HEK293 (cell line): ENCODE results near the gene PPP1R9B.

Experiments used
- GLIS1 ChIP-seq: fragments of 450-650 bp; formaldehyde crosslinking; IDR thresholded peaks from 2 replicates; pipeline ENCODE4 v1.5.1; 2016; ENCODE audit warnings: missing biosample characterization, missing genetic modification characterization
- IKZF3 ChIP-seq: fragments of 450-650 bp; IDR thresholded peaks from 2 replicates; pipeline ENCODE4 v1.5.0; 2018; ENCODE audit warnings: missing biosample characterization, mild to moderate bottlenecking, missing genetic modification characterization, moderate library complexity
- KLF1 ChIP-seq: fragments of 450-650 bp; formaldehyde crosslinking; IDR thresholded peaks from 2 replicates; pipeline ENCODE4 v1.5.1; 2016; ENCODE audit warnings: missing biosample characterization, missing genetic modification characterization
- KLF10 ChIP-seq: fragments of 450-650 bp; IDR thresholded peaks from 2 replicates; pipeline ENCODE4 v1.5.1; 2018; ENCODE audit warnings: missing biosample characterization, mild to moderate bottlenecking, missing genetic modification characterization
- REPIN1 ChIP-seq: fragments of 450-650 bp; formaldehyde crosslinking; IDR thresholded peaks from 2 replicates; pipeline ENCODE4 v1.5.1; 2017; ENCODE audit warnings: missing biosample characterization, missing genetic modification characterization, low read depth
- SP3 ChIP-seq: fragments of 450-650 bp; formaldehyde crosslinking; IDR thresholded peaks from 2 replicates; pipeline ENCODE4 v1.5.1; 2016; ENCODE audit warnings: missing biosample characterization, missing genetic modification characterization
- SP7 ChIP-seq: fragments of 450-650 bp; formaldehyde crosslinking; IDR thresholded peaks from 2 replicates; pipeline ENCODE4 v1.5.1; 2016; ENCODE audit warnings: missing biosample characterization, missing genetic modification characterization
- ZBTB7A ChIP-seq: fragments of 450-650 bp; formaldehyde crosslinking; IDR thresholded peaks from 2 replicates; pipeline ENCODE4 v1.5.1; 2016; ENCODE audit warnings: low read depth, missing biosample characterization, missing genetic modification characterization
- ZEB2 ChIP-seq: fragments of 450-650 bp; formaldehyde crosslinking; IDR thresholded peaks from 2 replicates; pipeline ENCODE4 v1.5.1; 2016; ENCODE audit warnings: missing biosample characterization, missing genetic modification characterization
- ZNF10 ChIP-seq: fragments of 450-650 bp; formaldehyde crosslinking; IDR thresholded peaks from 2 replicates; pipeline ENCODE4 v1.5.1; 2017; ENCODE audit warnings: missing biosample characterization, missing genetic modification characterization
- ZNF140 ChIP-seq: fragments of 450-650 bp; formaldehyde crosslinking; IDR thresholded peaks from 2 replicates; pipeline ENCODE4 v1.5.1; 2016; ENCODE audit warnings: missing biosample characterization, missing genetic modification characterization
- ZNF341 ChIP-seq: fragments of 450-650 bp; formaldehyde crosslinking; IDR thresholded peaks from 2 replicates; pipeline ENCODE4; 2016; ENCODE audit warnings: low read depth, missing biosample characterization, missing genetic modification characterization
- ZNF366 ChIP-seq: fragments of 450-650 bp; formaldehyde crosslinking; conservative IDR thresholded peaks from 2 replicates; pipeline ENCODE4 v1.5.1; 2016; ENCODE audit warnings: missing biosample characterization, missing genetic modification characterization
- ZNF626 ChIP-seq: fragments of 450-650 bp; sonication (Bioruptor Pico); formaldehyde crosslinking; IDR thresholded peaks from 2 replicates; pipeline ENCODE4 v1.5.1; 2018; ENCODE audit warnings: missing biosample characterization, missing genetic modification characterization, inconsistent platforms
- ZNF654 ChIP-seq: fragments of 450-650 bp; formaldehyde crosslinking; IDR thresholded peaks from 2 replicates; pipeline ENCODE4 v1.5.1; 2016; ENCODE audit warnings: low read depth, missing biosample characterization, missing genetic modification characterization
- ZNF791 ChIP-seq: fragments of 450-650 bp; formaldehyde crosslinking; IDR thresholded peaks from 2 replicates; pipeline ENCODE4 v1.5.1; 2016; ENCODE audit warnings: missing biosample characterization, missing genetic modification characterization
- ZNF837 ChIP-seq: fragments of 450-650 bp; formaldehyde crosslinking; IDR thresholded peaks from 2 replicates; pipeline ENCODE4 v1.5.1; 2016; ENCODE audit warnings: missing biosample characterization, missing genetic modification characterization
- ZXDB ChIP-seq: fragments of 450-650 bp; formaldehyde crosslinking; IDR thresholded peaks from 2 replicates; pipeline ENCODE4 v1.5.1; 2016; ENCODE audit warnings: missing biosample characterization, missing genetic modification characterization
- TF ChIP-seq, protein P1 (sequence below): fragments of 450-650 bp; formaldehyde crosslinking; IDR thresholded peaks from 2 replicates; pipeline ENCODE4 v1.5.1; 2016; ENCODE audit warnings: missing biosample characterization, missing genetic modification characterization
- TF ChIP-seq, protein P2 (sequence below): fragments of 450-650 bp; formaldehyde crosslinking; IDR thresholded peaks from 2 replicates; pipeline ENCODE4 v1.5.1; 2017; ENCODE audit warnings: missing biosample characterization, missing genetic modification characterization
- TF ChIP-seq, protein P3 (sequence below): fragments of 450-650 bp; formaldehyde crosslinking; IDR thresholded peaks from 2 replicates; pipeline ENCODE4 v1.5.1; 2016; ENCODE audit warnings: missing biosample characterization, missing genetic modification characterization

Gene PPP1R9B

DNA sequence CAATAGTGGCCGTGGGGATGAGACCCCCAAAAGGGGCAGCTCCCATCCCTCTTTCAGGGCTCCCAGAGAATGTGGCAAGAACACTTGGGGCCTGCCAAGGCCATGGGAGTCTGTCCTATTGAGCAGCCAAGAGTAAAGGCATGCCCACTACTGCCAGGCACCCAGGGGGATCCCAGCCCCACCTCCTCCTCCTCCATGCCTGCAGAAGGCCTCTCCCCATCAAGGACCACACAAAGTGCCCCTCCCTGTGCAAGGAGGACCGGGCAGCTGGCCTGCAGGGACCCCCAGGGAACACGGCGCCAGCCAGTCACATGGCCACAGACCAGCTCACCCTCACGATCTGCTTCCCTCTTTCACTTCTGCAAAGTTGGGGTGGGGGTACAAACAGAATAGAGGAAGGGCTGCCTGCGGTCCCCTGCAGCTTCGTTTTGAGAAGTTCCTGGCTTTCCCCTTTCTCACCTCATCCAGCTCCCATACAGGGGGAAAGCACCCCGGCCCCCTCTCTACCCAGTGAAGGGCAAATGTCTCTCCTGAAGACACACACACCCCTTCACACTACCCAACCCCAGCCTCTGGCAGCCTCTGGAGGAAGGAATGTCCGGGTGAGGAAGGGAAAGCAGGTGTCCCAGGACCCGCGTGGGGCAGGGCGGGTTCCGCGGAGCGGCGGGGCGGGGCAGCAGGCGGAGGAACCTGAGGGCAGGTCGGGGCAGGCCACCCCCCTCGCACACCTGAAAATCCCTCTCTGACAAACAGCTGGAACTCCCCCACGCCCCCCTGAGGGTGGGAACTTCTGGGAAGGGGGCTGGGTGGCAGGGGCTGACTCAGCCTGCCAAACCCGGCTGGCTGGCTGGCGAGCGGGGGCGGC, 2.0 kb downstream of the PPP1R9B start (continued):
- TF ChIP-seq ZNF341 (peak; percentile 50), ZXDB (tag by site-specific recombination) (peak; percentile 72), REPIN1 (tag by site-specific recombination) (no peak), ZNF366 (tag by site-specific recombination) (no peak; the same call in 1 of the 2 replicates), GLIS1 (tag by site-specific recombination) (peak; percentile 96), ZNF626 (tag by site-specific recombination) (no peak), ZNF837 (tag by site-specific recombination) (no peak), ZEB2 (tag by site-specific recombination) (0 out of 2 replicates have a peak, but pooled peaks have one; percentile 43), IKZF3 (tag by site-specific recombination) (peak; percentile 77; the same call in 1 of the 2 replicates), SP7 (tag by site-specific recombination) (peak; percentile 77), ZNF10 (tag by site-specific recombination) (0 out of 2 replicates have a peak, but pooled peaks have one; percentile 27), ZNF140 (tag by site-specific recombination) (no peak), KLF10 (tag by site-specific recombination) (peak; percentile 79; the same call in 1 of the 2 replicates), ZNF654 (tag by site-specific recombination) (no peak), ZNF791 (no peak), ZBTB7A (tag by site-specific recombination) (0 out of 2 replicates have a peak, but pooled peaks have one; percentile 45), KLF1 (peak; percentile 85), SP3 (peak; percentile 92)
- TF ChIP-seq, protein P1, sequence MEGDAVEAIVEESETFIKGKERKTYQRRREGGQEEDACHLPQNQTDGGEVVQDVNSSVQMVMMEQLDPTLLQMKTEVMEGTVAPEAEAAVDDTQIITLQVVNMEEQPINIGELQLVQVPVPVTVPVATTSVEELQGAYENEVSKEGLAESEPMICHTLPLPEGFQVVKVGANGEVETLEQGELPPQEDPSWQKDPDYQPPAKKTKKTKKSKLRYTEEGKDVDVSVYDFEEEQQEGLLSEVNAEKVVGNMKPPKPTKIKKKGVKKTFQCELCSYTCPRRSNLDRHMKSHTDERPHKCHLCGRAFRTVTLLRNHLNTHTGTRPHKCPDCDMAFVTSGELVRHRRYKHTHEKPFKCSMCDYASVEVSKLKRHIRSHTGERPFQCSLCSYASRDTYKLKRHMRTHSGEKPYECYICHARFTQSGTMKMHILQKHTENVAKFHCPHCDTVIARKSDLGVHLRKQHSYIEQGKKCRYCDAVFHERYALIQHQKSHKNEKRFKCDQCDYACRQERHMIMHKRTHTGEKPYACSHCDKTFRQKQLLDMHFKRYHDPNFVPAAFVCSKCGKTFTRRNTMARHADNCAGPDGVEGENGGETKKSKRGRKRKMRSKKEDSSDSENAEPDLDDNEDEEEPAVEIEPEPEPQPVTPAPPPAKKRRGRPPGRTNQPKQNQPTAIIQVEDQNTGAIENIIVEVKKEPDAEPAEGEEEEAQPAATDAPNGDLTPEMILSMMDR: peak; percentile 28
- TF ChIP-seq, protein P2, sequence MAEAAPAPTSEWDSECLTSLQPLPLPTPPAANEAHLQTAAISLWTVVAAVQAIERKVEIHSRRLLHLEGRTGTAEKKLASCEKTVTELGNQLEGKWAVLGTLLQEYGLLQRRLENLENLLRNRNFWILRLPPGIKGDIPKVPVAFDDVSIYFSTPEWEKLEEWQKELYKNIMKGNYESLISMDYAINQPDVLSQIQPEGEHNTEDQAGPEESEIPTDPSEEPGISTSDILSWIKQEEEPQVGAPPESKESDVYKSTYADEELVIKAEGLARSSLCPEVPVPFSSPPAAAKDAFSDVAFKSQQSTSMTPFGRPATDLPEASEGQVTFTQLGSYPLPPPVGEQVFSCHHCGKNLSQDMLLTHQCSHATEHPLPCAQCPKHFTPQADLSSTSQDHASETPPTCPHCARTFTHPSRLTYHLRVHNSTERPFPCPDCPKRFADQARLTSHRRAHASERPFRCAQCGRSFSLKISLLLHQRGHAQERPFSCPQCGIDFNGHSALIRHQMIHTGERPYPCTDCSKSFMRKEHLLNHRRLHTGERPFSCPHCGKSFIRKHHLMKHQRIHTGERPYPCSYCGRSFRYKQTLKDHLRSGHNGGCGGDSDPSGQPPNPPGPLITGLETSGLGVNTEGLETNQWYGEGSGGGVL (tag by site-specific recombination): peak; percentile 78
- TF ChIP-seq, protein P3, sequence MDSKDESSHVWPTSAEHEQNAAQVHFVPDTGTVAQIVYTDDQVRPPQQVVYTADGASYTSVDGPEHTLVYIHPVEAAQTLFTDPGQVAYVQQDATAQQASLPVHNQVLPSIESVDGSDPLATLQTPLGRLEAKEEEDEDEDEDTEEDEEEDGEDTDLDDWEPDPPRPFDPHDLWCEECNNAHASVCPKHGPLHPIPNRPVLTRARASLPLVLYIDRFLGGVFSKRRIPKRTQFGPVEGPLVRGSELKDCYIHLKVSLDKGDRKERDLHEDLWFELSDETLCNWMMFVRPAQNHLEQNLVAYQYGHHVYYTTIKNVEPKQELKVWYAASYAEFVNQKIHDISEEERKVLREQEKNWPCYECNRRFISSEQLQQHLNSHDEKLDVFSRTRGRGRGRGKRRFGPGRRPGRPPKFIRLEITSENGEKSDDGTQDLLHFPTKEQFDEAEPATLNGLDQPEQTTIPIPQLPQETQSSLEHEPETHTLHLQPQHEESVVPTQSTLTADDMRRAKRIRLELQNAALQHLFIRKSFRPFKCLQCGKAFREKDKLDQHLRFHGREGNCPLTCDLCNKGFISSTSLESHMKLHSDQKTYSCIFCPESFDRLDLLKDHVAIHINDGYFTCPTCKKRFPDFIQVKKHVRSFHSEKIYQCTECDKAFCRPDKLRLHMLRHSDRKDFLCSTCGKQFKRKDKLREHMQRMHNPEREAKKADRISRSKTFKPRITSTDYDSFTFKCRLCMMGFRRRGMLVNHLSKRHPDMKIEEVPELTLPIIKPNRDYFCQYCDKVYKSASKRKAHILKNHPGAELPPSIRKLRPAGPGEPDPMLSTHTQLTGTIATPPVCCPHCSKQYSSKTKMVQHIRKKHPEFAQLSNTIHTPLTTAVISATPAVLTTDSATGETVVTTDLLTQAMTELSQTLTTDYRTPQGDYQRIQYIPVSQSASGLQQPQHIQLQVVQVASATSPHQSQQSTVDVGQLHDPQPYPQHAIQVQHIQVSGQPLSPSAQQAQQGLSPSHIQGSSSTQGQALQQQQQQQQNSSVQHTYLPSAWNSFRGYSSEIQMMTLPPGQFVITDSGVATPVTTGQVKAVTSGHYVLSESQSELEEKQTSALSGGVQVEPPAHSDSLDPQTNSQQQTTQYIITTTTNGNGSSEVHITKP (tag by site-specific recombination): peak; percentile 97
- TF ChIP-seq, all 188 proteins: peak for 27
